GM19324 (cell line): Measurements from ENCODE around the gene BOC.

Experiments used
- ATAC-seq: cut with Tn5 transposase; IDR thresholded peaks from one replicate; pipeline ENCODE4 v1.9.1; 2021; ENCODE audit warnings: mild to moderate bottlenecking, moderate library complexity; ENCODE audit not compliant: unreplicated experiment, low FRiP score

BOC gene

DNA sequence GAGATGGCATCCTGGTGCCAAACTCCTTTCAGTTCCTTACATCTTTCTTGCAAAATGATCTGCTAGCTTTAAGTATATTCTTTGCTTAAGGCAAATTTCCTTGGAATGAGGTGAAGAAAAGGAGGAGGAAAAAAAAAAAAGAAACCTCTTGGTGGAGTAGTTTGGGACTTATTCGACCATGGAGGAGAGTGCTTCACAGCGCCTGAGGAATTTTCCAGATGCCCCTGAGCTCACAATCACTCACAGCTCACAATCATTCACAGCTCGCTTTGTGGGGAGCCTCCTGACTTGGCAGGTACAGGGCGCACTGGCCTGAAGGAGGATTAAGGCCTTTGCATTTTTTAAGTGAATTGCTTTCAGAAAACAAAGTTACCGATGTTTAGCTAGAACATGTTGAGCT, 53.9 kb downstream of the BOC start:
- no peak for ATAC-seq

DNA sequence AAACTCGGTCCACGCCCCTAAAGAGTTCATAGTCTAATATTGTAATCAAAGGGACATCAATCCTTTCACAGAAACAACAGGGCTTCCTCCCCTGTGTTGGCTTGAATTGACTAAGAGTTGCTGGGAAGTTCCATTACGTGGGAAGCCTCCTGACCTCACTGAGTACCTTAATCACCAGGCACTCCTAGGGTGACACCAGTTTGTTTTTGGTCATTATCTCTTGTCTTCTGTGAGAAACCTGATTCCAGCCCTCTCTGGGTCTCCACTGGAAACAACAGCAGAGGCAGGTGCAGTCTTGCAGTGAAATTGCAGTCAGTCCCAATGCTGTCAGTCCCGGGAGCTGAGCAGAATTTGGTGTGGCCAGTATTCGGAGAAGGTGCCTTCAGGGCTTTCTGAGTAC, 55.4 kb downstream of the BOC start:
- no peak for ATAC-seq

GRCh38 chr3:113268311-113268710, 57.0 kb downstream of the BOC start:
- no peak for ATAC-seq

GRCh38 chr3:113268942-113269341, 57.6 kb downstream of the BOC start:
- ATAC-seq, result no peak

DNA sequence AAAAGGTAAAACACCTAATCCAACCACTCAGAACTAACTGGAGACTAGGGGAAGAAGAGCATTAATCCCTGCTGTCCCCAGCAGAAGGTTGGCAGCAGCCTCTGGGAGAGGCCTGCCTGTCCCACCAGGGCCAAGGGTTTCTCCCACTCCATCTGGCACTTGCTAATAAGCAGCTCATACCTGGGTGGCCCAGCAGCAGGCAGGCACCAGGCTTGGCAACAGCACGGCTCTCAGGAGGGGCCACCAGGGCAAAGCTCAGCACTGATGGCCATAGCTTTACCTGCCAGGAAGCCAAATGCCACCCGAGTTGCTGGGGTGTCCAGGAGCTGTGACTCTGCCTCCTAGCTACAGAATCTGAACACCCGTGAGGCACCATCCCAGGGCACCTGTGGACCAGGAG, 58.3 kb downstream of the BOC start:
- ATAC-seq, result no peak

GRCh38 chr3:113270068-113270467, 58.7 kb downstream of the BOC start:
- no peak for ATAC-seq

- no peak for ATAC-seq
Observed at GRCh38 chr3:113270786-113271185, 59.4 kb downstream of the BOC start.

GRCh38 chr3:113271189-113271588, 59.8 kb downstream of the BOC start:
- ATAC-seq, result no peak

DNA sequence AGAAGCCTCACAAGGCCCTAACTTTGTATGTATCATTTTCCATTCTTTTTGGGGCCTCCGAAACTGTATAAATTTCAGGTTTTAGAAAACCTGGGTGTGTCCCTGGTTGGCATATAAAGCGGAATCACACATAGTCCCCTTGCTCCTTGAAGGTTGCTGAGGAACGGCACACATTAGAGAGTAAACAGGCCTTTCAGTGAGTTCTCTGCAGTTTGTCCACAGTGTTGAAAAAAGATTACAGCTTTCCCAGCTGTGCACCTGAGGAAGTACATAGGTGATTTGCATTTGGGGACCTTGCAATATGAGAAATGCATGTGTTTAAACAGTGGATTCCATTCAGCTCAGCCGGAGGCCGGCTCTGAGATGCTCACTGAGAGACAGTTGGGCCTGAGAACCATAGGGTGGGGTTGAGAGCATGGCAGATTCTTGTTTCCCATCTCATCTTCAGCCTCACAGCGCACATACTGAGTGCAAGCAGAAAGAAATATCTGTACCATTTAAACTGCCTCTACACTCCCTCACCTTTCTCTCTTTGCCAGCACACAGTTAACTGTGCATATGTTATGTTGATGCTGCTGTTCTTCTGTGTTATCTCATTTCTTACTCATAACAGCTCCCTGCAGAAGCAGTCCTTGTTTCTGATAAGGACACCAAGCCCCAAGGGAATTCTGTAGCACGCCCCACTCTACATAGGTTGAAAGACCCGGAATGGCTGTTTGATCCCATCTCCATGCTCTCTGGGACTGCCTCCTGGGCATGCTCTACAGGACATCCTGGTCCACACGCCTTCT, 60.4 kb downstream of the BOC start:
- no peak for ATAC-seq

GRCh38 chr3:113272385-113272779, 61.0 kb downstream of the BOC start:
- no peak for ATAC-seq

GRCh38 chr3:113273011-113273410, 61.7 kb downstream of the BOC start:
- no peak for ATAC-seq

DNA sequence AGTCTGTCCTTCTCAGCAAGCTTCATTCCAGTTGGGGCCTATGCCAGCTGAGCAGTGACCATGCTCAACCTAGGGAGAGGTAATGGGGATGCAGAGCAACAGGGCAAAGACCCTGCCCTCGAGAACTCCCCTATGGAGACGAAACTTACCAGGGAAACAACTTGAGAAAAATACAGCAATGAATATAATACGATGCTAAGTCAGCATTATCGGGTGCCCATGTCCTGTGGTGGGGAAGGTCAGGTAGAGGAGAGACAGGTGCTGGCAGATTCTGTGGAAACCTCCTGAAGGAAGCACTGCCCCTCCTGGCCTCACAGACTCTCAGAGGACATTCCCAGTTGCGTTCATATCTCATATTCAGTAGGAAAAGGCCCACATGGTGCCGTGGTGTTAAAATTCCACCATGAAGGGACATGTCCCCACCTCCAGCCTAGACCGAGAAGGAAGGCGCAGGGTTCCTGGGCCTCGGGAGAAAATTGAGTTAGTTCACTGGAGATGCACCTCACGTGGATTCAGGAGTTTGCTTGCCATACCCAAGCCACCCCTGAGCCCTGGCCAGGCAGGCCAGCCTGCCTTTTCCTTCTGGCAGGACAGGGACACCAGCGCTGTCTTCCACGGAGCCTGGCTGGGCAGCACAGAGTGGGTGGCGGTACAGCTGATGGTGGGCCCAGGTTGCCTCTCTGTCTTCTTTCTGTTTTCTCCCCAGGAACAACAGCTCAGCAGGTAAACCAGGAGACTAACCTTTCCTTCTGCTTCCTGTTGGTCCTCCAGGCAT, 62.4 kb downstream of the BOC start:
- no peak for ATAC-seq

GRCh38 chr3:113274425-113275257, 63.3 kb downstream of the BOC start:
- ATAC-seq, result no peak

DNA sequence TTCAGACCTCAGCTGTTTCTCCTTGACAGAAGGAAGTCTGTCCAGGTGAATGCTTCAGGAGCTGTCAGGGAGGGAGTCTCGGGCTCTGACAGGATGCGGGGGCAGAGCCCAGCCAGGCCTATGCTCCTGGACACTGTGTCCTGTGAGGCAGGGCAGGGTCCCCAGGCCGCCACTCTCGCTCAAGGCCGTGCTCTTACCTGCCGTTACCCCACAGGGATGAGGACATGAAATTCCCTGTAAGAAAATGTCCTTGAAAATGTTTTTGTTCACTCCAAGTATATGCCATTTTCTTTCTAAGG, 63.9 kb downstream of the BOC start:
- no peak for ATAC-seq

GRCh38 chr3:113275583-113275928, 64.2 kb downstream of the BOC start:
- ATAC-seq, result no peak

DNA sequence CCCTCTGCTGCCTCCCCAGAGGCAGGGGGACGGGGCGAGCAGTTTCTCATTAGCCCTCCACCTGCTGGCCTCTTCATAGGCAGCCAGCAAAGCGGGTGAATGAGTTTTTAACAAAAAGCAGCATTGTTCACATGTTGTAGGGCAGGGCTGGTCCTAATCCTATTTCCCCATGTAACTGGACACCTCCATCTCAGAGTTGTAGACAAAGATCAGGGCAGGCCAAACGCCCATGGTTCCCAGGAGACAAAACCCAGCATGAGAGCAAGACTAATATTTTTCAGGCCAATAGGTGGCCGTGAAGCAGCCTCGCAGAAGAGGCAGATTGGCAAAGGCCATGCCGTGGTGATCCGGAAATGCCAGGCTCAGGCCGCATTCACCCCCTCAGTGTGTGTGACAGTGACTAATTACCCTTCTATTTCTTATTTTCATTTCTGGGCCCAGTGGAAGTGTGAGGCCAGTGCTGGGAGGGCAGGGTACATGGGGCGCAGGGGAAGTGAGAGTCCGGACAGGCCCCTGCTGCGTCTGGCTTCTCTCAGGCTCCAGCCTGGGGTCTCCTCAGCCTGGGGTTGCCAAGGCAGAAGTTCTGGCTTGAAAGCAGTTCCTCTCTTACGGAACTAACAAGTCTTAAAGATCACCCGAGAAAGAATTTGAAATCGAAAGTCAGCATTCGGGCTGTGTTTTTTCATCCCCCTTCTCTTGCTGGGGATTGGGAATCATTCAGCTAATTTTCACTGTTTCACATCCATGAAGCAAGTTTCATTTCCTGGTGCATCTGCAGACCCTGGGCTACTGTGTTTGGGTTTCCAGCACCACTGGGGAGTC, 64.8 kb downstream of the BOC start:
- peak; percentile 64 for ATAC-seq

GRCh38 chr3:113276751-113277080, 65.4 kb downstream of the BOC start:
- ATAC-seq, result no peak

GRCh38 chr3:113277414-113277813, 66.1 kb downstream of the BOC start:
- no peak for ATAC-seq

DNA sequence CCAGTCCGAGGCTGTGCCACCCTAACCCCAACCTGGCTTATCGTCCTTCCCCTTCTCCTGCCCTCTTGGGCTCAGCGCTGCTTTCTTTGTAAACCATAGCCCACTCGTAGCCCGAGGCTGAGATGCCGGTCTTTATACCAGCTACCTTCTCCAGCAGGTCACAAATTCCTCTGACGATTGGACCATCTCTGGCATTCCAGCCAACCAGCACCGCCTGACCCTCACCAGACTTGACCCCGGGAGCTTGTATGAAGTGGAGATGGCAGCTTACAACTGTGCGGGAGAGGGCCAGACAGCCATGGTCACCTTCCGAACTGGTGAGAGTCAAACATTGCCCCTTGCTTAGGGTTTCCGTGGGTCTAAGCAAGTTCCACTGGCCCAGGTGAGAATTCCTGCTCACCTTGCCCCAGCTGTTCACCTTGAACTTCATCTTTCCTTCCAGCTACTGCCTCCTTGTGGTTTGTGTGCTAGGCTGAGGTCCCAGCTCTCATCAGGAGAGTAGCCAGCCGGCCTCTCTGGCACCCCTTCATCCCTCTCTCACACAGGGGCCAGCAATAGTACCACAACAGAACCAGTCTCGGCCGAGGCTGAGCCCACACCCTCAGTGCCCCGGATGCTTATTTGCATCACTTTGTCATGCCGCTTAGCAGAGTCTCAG, 66.7 kb downstream of the BOC start:
- no peak for ATAC-seq

DNA sequence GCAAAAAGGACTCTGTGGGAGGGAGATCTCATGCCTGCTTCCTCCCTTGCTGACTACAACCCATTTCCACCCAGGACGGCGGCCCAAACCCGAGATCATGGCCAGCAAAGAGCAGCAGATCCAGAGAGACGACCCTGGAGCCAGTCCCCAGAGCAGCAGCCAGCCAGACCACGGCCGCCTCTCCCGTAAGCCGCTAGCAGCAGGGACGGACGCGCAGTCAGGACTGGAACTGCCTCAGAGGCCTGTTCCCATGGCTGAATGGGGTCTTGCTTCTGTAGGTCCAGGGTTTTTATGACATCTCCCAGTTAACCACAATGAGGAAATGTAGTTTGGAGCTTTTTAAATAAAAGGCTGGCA, 67.2 kb downstream of the BOC start:
- ATAC-seq, result no peak
